ENCODE results near the gene MYO1B. TPM values are rescaled to one million over a fixed set of nuclear protein-coding genes. Genes with fewer than 3 reads are reported as not detected.

MYO1B gene
- total RNA-seq, 2 experiments from 2014 or later, result 11.2 to 12.1 TPM

- POLR2A ChIA-PET, result no interaction called here
- CTCF ChIA-PET, result no interaction called here
Measured at GRCh38 chr2:191289049-191289448, 43.8 kb downstream of the MYO1B start.

- ChIA-PET CTCF (no interaction called here), POLR2A (no interaction called here)
Measured at GRCh38 chr2:191291471-191291870, 46.3 kb downstream of the MYO1B start.

- CTCF ChIA-PET, result interaction anchor here (0.5 kb wide), 1 partner anchor 1767 kb away, joined by 3 read pairs; no protein-coding TSS in a partner anchor
- POLR2A ChIA-PET, result no interaction called here
Measured at GRCh38 chr2:191292869-191293268, 47.7 kb downstream of the MYO1B start.

GRCh38 chr2:191295088-191295487, 49.9 kb downstream of the MYO1B start:
- ChIA-PET CTCF (no interaction called here), POLR2A (no interaction called here)

- POLR2A ChIA-PET, result no interaction called here
- CTCF ChIA-PET, result no interaction called here
Measured at GRCh38 chr2:191296083-191297006, 51.1 kb downstream of the MYO1B start.

GRCh38 chr2:191297033-191297432, 51.8 kb downstream of the MYO1B start:
- ChIA-PET POLR2A (no interaction called here), CTCF (no interaction called here)

GRCh38 chr2:191298306-191298705, 53.1 kb downstream of the MYO1B start:
- ChIA-PET POLR2A (no interaction called here), CTCF (no interaction called here)

- CTCF ChIA-PET, result no interaction called here
- POLR2A ChIA-PET, result no interaction called here
Measured at GRCh38 chr2:191299010-191299409, 53.8 kb downstream of the MYO1B start.

GRCh38 chr2:191299866-191300265, 54.7 kb downstream of the MYO1B start:
- CTCF ChIA-PET, result no interaction called here
- POLR2A ChIA-PET, result no interaction called here

GRCh38 chr2:191301971-191302370, 56.8 kb downstream of the MYO1B start:
- CTCF ChIA-PET, result interaction anchor here (1.1 to 1.3 kb wide), 2 partner anchors 137 to 147 kb away, joined by 3 to 4 read pairs; no protein-coding TSS in a partner anchor
- POLR2A ChIA-PET, result no interaction called here

GRCh38 chr2:191302459-191303139, 57.4 kb downstream of the MYO1B start:
- CTCF ChIA-PET, result interaction anchor here (1.1 to 1.3 kb wide), 2 partner anchors 138 to 147 kb away, joined by 3 to 4 read pairs; no protein-coding TSS in a partner anchor
- POLR2A ChIA-PET, result no interaction called here

GRCh38 chr2:191303140-191304005, 58.2 kb downstream of the MYO1B start:
- ChIA-PET POLR2A (no interaction called here), CTCF (interaction anchor here (1.1 to 1.3 kb wide), 2 partner anchors 139 to 148 kb away, joined by 3 to 4 read pairs; no protein-coding TSS in a partner anchor)

GRCh38 chr2:191304939-191305875, 60.0 kb downstream of the MYO1B start:
- CTCF ChIA-PET, result no interaction called here
- POLR2A ChIA-PET, result no interaction called here

GRCh38 chr2:191308026-191308425, 62.8 kb downstream of the MYO1B start:
- CTCF ChIA-PET, result interaction anchor here (1.2 kb wide), 1 partner anchor 214 kb away, joined by 3 read pairs; no protein-coding TSS in a partner anchor

GRCh38 chr2:191311156-191311555, 66.0 kb downstream of the MYO1B start:
- ChIA-PET CTCF (no interaction called here), POLR2A (no interaction called here)

More at GRCh38 chr2:191308026-191308425, 62.8 kb downstream of the MYO1B start:
- POLR2A ChIA-PET, result no interaction called here

- CTCF ChIA-PET, result no interaction called here
- POLR2A ChIA-PET, result no interaction called here
Measured at GRCh38 chr2:191311627-191312026, 66.4 kb downstream of the MYO1B start.

GRCh38 chr2:191312163-191312562, 67.0 kb downstream of the MYO1B start:
- ChIA-PET POLR2A (no interaction called here), CTCF (no interaction called here)

GRCh38 chr2:191312662-191313061, 67.5 kb downstream of the MYO1B start:
- ChIA-PET POLR2A (no interaction called here), CTCF (no interaction called here)
